ENCODE data around the gene PSME2.

Gene PSME2

DNA sequence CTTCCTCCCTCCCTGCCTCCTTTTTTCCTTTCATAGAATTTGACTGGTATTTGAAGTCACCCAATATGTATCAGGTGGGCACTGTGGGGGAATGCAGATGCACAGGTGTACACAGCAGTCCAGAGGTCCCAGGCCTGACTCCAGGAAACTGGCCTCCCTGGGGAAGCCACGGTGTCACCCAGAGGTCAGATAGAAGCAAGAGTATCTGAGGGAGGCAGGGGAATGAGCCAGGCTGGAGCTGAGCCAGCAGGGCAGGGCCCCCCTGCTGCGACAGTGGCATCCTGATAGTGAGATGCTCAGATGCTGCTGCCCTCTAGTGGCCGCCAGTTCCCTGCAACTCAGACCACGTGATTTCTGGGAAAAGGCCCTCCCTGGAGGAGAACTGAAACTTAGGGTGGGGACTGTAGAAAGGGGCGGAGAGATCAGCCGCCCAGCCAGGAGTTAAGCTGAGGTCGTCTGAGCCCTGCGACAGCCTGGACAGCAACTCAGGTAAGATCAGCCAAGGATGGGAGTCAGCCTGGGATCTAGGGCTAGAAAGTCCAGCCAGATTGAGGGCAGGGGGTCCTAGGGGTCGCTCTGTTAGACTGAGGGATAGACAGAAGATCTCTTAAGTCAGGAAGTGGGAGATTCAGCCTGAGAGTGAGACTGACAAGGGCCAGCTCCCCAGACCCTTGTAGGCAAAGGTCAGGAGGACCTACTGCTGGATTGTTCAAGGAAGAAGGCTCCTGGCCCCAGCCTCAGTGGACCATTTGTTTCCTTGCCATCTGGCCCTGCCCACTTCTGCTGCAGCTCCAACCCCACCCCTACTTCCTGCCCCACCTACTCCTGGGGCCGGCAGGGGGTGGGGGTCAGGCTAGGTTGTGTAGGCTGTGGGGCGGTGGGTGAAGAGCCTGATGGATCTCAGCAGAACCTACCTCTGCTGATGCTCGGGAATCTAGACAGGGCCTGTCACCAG is 14.7 kb upstream of the PSME2 start, which contains the start of gene IRF9 (continued):
- TF ChIP-seq, protein P1, sequence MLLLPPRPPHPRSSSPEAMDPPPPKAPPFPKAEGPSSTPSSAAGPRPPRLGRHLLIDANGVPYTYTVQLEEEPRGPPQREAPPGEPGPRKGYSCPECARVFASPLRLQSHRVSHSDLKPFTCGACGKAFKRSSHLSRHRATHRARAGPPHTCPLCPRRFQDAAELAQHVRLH (tag by site-specific recombination; IDR thresholded peaks at IDR 0.05) = no peak
- TF ChIP-seq, protein P2, sequence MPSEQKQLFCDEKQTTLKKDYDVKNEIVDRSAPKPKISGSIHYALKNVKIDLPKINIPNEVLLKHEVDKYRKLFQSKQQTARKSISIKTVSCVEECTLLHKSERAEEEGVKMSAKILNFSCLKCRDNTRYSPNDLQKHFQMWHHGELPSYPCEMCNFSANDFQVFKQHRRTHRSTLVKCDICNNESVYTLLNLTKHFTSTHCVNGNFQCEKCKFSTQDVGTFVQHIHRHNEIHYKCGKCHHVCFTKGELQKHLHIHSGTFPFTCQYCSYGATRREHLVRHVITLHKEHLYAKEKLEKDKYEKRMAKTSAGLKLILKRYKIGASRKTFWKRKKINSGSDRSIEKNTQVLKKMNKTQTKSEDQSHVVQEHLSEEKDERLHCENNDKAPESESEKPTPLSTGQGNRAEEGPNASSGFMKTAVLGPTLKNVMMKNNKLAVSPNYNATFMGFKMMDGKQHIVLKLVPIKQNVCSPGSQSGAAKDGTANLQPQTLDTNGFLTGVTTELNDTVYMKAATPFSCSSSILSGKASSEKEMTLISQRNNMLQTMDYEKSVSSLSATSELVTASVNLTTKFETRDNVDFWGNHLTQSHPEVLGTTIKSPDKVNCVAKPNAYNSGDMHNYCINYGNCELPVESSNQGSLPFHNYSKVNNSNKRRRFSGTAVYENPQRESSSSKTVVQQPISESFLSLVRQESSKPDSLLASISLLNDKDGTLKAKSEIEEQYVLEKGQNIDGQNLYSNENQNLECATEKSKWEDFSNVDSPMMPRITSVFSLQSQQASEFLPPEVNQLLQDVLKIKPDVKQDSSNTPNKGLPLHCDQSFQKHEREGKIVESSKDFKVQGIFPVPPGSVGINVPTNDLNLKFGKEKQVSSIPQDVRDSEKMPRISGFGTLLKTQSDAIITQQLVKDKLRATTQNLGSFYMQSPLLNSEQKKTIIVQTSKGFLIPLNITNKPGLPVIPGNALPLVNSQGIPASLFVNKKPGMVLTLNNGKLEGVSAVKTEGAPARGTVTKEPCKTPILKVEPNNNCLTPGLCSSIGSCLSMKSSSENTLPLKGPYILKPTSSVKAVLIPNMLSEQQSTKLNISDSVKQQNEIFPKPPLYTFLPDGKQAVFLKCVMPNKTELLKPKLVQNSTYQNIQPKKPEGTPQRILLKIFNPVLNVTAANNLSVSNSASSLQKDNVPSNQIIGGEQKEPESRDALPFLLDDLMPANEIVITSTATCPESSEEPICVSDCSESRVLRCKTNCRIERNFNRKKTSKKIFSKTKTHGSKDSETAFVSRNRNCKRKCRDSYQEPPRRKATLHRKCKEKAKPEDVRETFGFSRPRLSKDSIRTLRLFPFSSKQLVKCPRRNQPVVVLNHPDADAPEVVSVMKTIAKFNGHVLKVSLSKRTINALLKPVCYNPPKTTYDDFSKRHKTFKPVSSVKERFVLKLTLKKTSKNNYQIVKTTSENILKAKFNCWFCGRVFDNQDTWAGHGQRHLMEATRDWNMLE (tag by site-specific recombination; conservative IDR thresholded peaks at IDR 0.05; ENCODE audit: low read depth) = no peak
- TF ChIP-seq, protein P3, sequence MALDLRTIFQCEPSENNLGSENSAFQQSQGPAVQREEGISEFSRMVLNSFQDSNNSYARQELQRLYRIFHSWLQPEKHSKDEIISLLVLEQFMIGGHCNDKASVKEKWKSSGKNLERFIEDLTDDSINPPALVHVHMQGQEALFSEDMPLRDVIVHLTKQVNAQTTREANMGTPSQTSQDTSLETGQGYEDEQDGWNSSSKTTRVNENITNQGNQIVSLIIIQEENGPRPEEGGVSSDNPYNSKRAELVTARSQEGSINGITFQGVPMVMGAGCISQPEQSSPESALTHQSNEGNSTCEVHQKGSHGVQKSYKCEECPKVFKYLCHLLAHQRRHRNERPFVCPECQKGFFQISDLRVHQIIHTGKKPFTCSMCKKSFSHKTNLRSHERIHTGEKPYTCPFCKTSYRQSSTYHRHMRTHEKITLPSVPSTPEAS (tag by site-specific recombination; IDR thresholded peaks at IDR 0.05) = no peak
- no peak for TF ChIP-seq ZNF626 (tag by site-specific recombination; IDR thresholded peaks at IDR 0.05)
- TF ChIP-seq, protein P4, sequence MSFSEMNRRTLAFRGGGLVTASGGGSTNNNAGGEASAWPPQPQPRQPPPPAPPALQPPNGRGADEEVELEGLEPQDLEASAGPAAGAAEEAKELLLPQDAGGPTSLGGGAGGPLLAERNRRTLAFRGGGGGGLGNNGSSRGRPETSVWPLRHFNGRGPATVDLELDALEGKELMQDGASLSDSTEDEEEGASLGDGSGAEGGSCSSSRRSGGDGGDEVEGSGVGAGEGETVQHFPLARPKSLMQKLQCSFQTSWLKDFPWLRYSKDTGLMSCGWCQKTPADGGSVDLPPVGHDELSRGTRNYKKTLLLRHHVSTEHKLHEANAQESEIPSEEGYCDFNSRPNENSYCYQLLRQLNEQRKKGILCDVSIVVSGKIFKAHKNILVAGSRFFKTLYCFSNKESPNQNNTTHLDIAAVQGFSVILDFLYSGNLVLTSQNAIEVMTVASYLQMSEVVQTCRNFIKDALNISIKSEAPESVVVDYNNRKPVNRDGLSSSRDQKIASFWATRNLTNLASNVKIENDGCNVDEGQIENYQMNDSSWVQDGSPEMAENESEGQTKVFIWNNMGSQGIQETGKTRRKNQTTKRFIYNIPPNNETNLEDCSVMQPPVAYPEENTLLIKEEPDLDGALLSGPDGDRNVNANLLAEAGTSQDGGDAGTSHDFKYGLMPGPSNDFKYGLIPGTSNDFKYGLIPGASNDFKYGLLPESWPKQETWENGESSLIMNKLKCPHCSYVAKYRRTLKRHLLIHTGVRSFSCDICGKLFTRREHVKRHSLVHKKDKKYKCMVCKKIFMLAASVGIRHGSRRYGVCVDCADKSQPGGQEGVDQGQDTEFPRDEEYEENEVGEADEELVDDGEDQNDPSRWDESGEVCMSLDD (tag by site-specific recombination; IDR thresholded peaks at IDR 0.05) = no peak
- TF ChIP-seq, protein P5, sequence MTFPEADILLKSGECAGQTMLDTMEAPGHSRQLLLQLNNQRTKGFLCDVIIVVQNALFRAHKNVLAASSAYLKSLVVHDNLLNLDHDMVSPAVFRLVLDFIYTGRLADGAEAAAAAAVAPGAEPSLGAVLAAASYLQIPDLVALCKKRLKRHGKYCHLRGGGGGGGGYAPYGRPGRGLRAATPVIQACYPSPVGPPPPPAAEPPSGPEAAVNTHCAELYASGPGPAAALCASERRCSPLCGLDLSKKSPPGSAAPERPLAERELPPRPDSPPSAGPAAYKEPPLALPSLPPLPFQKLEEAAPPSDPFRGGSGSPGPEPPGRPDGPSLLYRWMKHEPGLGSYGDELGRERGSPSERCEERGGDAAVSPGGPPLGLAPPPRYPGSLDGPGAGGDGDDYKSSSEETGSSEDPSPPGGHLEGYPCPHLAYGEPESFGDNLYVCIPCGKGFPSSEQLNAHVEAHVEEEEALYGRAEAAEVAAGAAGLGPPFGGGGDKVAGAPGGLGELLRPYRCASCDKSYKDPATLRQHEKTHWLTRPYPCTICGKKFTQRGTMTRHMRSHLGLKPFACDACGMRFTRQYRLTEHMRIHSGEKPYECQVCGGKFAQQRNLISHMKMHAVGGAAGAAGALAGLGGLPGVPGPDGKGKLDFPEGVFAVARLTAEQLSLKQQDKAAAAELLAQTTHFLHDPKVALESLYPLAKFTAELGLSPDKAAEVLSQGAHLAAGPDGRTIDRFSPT (tag by site-specific recombination; IDR thresholded peaks at IDR 0.05) = peak; percentile 89
- TF ChIP-seq ZNF248 (tag by site-specific recombination; IDR thresholded peaks at IDR 0.05) = no peak
- no peak for TF ChIP-seq ZNF792 (tag by site-specific recombination; IDR thresholded peaks at IDR 0.05)
- TF ChIP-seq, protein P6, sequence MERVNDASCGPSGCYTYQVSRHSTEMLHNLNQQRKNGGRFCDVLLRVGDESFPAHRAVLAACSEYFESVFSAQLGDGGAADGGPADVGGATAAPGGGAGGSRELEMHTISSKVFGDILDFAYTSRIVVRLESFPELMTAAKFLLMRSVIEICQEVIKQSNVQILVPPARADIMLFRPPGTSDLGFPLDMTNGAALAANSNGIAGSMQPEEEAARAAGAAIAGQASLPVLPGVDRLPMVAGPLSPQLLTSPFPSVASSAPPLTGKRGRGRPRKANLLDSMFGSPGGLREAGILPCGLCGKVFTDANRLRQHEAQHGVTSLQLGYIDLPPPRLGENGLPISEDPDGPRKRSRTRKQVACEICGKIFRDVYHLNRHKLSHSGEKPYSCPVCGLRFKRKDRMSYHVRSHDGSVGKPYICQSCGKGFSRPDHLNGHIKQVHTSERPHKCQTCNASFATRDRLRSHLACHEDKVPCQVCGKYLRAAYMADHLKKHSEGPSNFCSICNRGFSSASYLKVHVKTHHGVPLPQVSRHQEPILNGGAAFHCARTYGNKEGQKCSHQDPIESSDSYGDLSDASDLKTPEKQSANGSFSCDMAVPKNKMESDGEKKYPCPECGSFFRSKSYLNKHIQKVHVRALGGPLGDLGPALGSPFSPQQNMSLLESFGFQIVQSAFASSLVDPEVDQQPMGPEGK (tag by site-specific recombination; IDR thresholded peaks at IDR 0.05) = peak; percentile 87
- TF ChIP-seq, protein P7, sequence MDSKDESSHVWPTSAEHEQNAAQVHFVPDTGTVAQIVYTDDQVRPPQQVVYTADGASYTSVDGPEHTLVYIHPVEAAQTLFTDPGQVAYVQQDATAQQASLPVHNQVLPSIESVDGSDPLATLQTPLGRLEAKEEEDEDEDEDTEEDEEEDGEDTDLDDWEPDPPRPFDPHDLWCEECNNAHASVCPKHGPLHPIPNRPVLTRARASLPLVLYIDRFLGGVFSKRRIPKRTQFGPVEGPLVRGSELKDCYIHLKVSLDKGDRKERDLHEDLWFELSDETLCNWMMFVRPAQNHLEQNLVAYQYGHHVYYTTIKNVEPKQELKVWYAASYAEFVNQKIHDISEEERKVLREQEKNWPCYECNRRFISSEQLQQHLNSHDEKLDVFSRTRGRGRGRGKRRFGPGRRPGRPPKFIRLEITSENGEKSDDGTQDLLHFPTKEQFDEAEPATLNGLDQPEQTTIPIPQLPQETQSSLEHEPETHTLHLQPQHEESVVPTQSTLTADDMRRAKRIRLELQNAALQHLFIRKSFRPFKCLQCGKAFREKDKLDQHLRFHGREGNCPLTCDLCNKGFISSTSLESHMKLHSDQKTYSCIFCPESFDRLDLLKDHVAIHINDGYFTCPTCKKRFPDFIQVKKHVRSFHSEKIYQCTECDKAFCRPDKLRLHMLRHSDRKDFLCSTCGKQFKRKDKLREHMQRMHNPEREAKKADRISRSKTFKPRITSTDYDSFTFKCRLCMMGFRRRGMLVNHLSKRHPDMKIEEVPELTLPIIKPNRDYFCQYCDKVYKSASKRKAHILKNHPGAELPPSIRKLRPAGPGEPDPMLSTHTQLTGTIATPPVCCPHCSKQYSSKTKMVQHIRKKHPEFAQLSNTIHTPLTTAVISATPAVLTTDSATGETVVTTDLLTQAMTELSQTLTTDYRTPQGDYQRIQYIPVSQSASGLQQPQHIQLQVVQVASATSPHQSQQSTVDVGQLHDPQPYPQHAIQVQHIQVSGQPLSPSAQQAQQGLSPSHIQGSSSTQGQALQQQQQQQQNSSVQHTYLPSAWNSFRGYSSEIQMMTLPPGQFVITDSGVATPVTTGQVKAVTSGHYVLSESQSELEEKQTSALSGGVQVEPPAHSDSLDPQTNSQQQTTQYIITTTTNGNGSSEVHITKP (tag by site-specific recombination; IDR thresholded peaks at IDR 0.05) = peak; percentile 50
- TF ChIP-seq ZNF426 (tag by site-specific recombination; IDR thresholded peaks at IDR 0.05) = no peak
- no peak for TF ChIP-seq ZNF302 (tag by site-specific recombination; IDR thresholded peaks at IDR 0.05; ENCODE audit: low read depth)
